ENCODE measurements around the gene GPR161.

Gene GPR161

GRCh38 chr1:168031198-168031597 is 105.5 kb downstream of the GPR161 start:
- no peak for DNase-seq (ENCODE audit: low spot score)

Data from CD4-positive, alpha-beta T cell treated with Interleukin-15 for 4 hours (primary cell).